Activated CD8-positive, alpha-beta memory T cell treated with anti-CD3 and anti-CD28 coated beads for 1 hour (primary cell): ENCODE measurements around the gene FAM234B.
"Not testable (repeated sequence)": the region's sequence is repeated elsewhere in the genome, so short reads cannot be mapped to it uniquely, and the experiment has no call there.

ENCODE experiments used
- DNase-seq, 2 donors: peaks; one replicate each; pipeline ENCODE4 v3.0.0-alpha.2; 2020; ENCODE audit warnings: low read depth in 1 of 2; ENCODE audit errors: extremely low read depth in 1 of 2

Gene FAM234B

DNA sequence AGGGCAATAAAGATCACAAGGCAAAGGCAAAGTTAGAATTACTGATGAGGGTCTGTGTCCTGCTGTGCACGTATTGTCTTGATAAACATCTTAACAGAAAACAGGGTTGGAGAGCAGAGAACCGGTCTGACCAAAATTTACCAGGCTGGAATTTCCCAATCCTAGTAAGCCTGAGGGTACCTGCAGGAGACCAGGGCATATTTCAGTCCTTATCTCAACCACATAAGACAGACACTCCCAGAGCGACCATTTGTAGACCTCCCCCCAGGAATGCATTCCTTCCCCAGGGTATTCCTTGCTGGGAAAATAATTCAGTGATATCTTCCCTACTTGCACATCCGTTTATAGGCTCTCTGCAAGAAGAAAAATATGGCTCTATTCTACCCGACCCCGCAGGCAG, 9.4 kb downstream of the FAM234B start:
- not testable (repeated sequence) for DNase-seq

DNA sequence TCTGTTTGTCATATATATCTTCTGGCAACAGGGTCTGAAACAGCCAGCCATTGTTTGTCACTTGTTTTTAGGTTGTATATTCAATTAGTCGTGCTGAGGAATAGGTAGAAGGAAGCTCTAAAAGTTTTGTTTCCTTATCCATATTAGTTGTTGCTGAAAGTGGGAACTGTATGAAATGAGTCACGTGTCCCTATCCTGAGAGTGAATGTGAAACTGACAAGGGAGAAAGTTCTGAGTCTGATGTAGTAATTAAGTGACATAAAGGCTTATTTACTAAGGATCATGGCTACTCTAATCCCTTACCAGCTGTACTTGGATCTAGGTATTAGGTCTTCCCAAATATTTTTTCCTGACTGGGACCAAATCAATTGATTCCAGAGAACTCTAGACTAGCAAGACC, 16.4 kb downstream of the FAM234B start:
- DNase-seq: no peak

DNA sequence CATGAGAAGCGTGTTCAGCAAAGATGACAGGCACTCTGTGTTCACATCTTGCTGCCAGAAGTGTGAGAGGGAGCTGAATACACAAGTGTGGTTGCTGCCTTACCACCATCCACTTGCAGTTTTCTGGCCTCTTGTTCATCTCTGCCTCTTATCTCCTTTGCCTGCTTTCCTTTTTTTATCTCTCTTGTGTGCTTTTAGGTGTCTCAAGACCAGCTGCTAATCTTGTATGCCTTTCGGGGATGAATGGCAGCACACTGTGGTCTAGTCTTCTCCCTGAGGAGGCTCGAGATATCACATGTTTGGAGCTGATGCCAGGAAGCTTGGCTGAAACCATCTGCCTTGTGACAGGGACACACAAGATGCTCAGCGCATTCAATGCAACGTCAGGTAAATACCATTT, 17.2 kb downstream of the FAM234B start:
- DNase-seq: no peak

DNA sequence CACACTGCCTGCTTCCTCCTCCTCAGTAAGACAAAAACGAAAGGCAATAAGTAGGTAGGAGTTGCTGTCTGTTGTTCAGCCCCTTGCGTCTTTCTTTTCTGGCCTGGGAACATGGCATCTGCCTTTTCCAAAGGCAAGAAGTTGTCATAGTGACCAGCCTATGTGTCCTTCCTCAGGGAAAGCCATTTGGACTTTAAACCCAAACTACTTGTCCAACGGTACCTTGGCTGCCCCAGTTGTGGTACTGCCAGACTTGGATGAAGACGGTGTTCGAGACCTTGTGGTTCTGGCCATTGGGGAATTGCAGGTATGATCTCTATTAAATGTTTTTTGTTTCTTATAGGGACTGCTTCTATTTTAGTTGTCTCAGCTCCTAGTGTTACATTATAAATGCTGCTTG, 18.5 kb downstream of the FAM234B start:
- DNase-seq: no peak

DNA sequence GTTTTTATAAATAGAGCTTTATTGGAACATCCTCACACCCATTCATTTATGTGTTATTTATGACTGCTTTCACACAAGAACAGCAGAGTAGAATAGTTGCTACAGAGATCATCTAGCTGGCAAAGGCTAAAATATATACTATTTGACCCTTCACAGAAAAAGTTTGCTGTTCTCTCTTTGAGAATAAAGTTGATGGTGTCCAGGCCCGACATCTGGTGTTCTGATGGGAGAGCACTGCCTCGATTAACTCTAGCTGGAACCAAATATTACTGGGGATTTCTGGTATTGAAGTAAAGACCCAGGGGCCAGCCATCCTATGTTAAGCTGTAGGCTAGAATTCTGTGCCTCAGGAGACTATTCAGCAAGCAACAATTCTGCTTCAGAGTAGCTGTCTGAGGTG, 21.8 kb downstream of the FAM234B start:
- DNase-seq: no peak

DNA sequence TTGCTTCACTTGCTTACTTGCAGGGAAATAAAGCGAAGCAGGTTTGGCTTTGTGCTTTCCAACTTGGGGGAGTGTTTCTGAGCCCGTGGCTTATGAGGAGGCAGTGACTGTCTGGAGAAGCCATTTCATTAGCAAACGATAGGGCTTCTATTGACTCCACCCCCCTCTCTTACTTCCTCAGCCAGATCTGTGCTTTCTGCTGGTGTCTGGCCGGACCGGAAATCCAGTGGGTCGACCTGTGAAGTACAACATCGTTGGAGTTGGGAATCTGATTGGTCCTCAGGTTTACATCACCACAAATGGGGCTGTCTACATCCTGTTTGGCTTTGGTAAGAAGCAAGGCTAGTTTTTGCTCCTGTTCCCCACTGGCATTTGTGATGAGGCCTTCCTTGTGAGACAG, 22.3 kb downstream of the FAM234B start:
- DNase-seq: no peak

DNA sequence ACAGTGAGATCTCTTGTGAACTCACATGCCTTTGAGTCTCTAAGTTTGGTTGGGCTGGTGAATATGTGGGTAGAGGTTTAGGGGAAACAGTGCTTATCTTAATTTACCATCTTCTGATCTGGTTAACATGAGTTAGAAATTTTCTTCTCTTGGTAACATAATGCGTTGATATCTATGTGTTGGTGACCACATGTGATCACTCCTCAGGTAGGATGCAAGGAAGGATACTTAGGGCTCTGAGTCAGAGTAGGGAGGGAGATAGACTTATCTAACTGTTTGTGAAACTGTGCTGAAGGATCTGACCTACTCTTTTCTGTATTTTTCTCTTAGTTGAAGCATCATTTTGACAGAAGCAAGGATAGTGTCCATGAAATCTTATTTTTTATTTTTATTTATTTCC, 23.1 kb downstream of the FAM234B start:
- DNase-seq: no peak

DNA sequence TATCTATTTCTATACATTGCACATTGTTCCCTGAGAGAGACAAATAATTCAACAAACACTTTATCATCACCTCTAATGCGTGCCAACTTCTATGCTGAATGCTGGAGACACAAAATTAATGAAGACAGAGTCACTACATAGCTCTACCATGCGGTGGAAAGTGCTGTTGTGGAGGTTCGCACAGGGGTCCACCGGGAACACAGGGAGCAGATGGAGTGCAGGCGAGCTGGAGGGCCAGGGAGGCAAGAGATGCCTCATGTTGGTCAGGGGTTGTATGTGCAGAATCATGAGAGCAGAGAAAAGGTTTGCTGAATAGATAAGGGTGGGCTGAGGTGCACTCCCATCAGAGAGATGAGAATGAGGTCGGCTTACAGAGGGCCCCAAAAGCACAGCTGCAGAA, 25.2 kb downstream of the FAM234B start:
- no peak for DNase-seq

DNA sequence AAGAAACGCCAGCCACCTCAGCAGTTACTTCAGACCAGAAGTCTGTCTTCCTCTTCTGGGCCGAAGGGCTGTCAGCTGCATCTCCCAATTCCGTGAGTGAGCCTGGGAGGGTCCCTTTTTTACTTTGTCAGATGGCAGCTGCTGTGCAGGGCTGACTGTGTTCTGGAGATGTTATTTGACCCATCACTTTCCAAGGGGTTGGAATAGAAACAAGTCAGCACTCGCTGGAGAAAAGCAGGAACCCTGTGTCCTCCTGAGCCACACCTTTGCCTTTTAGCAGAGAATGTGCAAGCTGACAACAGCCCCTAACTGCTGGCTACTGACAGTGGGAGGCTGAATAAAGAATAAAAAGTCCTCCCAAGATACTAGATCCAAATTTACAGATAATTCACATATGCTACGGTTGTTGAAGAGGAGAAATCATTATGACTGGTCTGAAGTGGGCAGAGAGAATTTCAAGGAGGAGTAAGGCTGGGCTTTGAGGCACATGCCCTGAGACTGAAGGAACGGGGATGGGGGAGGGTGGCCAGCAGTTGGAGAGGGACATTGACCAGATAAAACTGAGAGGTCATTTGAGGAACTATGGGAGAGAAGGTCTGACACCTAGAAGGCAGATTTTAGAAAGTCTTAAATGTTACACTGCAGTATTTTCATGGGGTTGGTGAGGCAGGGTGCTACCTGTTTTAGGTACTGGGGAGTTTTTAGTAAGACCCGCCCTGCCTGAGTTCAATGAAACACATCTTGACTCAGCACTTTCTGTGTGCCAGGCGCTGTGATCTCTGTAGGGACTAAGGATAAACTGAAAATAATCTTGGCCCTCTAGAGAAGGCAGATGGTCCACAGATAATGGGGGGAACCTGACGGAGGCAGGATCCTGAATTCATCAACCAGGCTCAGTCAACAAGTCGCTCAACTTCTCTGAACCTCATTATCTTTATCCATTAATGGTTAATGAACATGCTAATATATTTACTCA, 27.4 kb downstream of the FAM234B start:
- no peak for DNase-seq

DNA sequence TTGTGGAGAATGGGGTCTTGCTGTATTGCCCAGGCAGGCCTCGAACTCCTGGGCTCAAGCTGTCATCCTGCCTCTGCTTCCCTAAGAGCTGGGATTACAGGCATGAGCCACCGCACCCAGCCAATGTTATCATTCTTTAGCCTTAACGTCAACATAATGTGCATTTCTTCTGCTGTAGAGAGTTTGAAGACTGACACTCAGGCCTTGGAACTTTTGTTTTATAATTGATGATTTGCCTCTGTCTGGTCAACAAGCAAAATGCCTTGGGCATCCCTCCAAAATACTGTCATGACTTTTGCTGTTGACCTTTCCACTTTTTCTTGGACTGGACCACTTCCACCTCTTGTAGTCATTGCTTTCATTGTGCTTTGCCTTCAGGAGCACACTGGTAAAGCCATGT, 29.0 kb downstream of the FAM234B start:
- no peak for DNase-seq

DNA sequence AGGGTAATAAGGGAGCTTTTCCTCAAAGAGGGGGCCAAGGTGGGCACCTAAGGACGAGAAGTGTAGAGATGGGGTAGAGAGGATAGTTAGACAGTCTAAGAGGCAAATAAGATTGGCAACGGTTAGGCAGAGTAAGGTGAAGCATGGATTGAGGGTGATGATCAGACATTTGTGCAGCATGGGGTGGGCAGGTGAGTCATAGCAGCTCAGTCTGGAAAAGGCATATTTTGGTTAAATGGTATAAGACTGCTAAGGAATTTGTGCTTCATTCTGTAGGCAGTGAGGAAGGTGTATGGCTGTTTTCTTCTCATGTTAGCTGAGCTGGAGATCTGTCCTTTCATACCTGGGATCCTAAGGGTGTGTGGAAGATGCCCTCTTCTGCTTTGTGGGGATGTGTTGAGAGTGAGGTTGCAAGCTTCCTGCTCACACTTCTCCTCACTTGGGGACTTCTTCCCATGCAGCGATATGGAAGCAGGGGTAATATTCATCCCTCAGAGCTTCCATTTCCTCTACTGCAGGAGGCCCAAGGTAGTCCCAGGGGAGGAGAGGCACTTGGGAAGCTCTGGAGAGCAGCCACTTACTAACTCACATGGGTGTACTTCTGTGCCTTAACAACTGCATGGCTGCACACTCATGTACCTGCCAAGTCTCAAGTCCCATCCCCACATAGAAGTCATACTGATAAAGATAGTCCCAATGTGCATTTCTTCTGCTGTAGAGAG, 30.4 kb downstream of the FAM234B start:
- DNase-seq: no peak

DNA sequence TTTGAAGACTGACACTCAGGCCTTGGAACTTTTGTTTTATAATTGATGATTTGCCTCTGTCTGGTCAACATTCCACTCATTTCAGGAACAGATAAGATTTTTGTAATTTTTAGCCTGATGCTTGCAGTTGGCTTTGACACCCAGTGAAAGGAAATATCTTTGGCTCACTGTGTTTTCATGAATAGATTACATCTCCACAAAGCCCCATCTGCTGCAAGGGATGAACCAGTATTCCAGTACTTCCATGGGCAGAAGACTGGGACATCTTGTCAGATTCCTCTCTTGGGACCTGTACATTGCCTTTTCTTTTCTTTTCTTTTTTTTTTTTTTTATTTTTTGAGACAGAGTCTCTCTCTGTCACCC, 30.9 kb downstream of the FAM234B start:
- no peak for DNase-seq

DNA sequence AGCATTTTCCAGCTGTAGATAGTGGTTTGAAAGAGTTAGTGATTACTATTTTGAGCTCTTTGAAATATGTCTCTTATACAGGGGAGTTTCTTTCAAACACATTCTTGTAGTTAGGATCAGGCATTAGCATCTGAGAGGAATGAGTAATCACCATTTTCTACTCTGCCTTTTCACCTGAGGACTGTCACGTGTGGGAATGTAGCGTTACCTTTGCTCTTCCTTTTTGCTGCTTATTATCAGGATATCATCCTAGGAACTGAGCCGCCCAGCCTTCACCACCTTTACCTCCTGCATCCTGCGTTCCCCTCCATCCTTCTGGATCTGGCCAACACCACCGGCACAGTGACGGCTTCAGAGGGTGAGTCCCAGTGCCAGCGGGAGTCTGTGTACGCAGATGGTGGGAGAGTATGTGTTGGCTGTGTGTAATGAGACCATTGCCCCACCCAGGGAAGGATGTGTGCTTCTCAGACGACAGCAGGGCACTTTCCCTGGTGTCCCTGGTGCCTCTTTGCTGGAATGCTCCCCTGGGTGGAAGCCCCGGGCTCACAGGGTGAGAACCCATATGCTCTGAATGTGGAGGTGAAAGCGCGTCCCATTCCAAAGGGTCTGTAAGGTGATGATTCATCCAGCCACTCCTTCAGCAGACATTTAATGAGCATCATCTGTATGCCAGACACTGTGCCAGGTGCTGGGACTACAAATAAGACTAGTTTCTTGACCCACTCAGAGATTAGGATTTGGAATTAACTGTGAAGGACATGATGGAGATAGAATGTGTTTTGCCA, 31.8 kb downstream of the FAM234B start:
- DNase-seq: no peak

DNA sequence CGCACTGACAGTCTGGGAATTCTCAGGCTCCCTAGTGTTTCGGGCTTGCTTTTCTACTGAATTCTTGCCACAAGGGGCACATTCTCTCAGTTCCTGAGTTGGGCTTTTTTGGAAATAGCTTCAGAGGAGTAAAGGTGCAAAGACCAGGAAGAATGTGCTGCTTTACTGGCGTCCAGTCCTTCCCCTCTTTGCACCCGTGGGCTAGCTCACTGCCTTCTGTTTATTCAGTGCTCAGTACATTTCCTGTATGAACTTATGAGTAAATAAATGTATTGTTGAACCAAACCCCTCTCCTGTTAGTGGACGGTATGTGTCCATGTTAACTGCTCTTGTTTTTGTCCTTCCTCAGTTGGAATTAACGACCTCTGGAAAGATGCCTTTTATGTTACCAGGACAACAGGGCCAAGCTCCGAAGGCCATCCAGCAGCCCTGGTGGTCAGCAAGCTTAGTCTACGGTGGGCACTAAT, 35.3 kb downstream of the FAM234B start:
- DNase-seq: no peak

DNA sequence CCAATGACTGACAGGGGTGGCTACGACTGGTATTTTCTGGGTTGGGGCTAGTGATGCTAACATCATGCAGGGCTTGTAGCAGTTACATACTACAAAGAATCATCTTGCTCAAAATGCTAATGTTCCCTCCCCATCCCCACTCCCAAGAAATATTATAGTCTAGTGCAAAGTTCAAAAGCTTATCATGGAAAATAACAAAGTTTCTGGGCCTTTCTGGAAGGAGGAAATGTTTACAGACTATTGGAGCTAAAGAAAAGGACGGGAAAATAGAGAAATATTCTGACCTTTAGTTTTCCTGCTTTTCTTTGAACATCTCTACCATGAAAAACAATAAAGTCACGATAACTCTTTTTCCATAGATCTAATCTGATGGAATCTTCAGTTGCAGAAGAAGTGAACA, 36.1 kb downstream of the FAM234B start:
- no peak for DNase-seq

DNA sequence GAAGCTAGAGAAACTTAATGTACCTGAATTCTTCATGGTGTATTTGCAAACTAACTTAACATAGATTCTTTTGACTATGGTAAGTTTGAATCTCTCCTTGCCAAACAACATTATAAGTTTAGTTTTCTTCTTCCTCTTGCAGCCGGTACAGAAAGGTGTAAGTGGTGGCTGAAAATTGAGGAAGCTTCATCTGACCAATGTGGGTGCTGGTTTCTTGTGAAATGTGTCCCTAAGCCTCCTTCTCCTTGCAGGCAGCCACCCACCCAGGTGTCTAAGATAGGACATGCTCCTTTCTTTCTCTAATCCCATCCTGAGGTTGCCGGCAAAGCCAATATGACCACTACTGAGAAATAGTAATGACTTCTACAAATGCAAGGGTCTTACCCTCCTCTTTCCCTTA, 38.7 kb downstream of the FAM234B start:
- DNase-seq: no peak

DNA sequence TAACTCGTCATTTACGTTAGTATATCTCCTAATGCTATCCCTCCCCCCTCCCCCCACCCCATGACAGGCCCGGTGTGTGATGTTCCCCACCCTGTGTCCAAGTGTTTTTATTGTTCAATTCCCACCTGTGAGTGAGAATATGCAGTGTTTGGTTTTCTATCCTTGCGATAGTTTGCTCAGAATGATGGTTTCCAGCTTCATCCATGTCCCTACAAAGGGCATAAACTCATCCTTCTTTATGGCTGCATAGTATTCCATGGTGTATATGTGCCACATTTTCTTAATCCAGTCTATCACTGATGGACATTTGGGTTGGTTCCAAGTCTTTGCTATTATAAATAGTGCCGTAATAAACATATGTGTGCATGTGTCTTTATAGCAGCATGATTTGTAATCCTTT, 39.5 kb downstream of the FAM234B start:
- DNase-seq: not testable (repeated sequence)

DNA sequence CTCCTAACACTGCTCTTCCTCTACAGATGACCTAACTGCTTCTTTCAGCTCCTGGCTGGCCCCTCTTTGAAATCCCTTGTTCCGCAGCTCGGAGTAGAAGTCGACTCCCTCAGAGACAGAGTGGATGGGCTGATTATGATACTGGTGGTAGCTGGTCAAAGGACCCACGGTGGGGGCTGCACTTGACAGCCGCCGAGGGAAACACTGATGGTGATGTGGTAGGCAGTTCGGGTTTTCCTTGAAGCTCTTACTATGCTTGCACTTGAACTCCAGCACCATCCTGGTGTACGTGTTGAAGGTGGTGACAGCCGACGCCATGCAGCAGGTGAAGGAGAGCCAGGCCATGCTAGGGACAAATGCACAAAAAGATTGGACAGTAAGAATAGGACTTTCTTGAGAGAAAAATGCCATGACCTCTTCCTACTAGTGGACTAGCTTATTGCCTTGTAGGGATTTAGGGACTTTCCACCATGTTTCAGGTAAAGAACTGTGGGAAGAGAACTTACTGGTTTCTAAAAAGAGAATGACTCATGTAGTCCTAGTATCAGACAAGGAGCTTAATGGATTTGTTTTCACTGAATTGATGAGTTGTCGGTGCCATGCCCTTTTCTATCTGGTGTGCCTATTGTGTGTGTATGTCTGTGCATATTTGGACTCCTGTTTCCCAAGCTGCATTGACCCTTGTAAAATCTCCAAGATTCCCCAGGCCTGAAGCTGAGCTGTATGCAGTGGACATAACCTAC, 40.9 kb downstream of the FAM234B start:
- no peak for DNase-seq

DNA sequence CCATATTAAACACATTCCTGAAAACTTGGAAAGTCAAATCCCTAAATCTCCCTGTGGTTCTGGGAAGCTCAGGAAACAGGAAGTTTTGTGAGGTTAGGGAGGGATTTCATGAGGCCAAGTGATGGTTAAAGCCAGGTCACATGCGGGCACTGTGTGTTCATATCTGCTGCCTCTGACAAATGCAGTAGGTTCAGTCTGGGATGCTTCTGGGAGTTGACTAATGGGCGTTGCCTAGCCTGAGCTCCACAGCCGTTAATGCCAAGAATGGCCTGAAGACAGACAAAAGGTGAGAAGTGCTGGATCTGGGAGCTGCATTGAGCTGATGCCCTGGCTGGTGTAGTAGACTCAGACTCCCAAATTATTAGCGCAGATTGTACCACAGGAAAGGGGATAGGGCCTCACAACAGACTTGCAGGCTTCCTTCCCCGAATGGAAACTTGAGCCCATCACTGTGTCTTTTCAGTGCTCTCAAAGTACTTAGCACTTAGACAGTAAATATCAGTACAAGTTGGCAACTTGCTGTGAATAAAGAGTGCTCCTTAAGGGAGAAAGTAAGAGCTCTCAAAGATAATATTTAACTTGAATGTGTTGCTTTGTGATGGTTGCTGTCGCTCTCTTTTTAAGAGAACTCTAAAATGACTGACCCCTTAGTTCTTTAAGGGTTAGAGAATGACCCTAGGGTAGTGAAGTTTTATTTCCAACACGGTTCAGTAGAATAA, 41.9 kb downstream of the FAM234B start:
- DNase-seq: no peak

DNA sequence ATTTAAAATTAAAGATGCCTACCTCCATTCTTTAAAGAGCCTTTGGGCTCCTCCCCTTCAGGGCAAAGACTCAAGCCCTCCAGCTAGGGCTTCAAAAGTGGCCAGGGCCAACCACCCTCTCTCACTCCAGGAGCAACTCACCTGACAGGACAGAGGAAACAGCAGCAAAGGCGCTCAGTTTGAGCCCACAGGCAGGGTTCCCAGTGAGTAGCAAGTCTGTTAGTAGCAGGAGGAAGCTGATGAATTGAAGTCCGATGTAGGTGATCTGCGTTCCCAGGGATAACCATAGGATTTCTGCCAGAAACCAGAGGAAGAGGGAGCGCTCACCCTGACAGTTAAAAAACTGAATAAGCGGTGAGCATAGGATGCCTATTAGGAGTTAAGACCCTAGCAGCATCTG, 43.6 kb downstream of the FAM234B start:
- DNase-seq: no peak
